ENCODE data around the gene HOXB3.

GRCh38 chr17:48551596-48552465 is 38.2 kb downstream of the HOXB3 start:
- TF ChIP-seq CTCF (IDR thresholded peaks at IDR 0.05), result no peak
- no peak for TF ChIP-seq SMC3 (IDR thresholded peaks at IDR 0.05; ENCODE audit: low read depth, low read length)
- no peak for TF ChIP-seq NFIC (IDR thresholded peaks at IDR 0.05; ENCODE audit: borderline replicate concordance)
- TF ChIP-seq POLR2AphosphoS5 (IDR thresholded peaks at IDR 0.05; ENCODE audit: low read depth, low read length), result no peak
- no peak for TF ChIP-seq JUND (IDR thresholded peaks at IDR 0.05)
- no peak for TF ChIP-seq USF2 (IDR thresholded peaks at IDR 0.05; ENCODE audit: borderline replicate concordance, low read depth, low read length)
- peak; percentile 90; the same call in 1 of the 2 replicates for TF ChIP-seq EZH2phosphoT487 (IDR thresholded peaks at IDR 0.05; ENCODE audit: borderline replicate concordance, low read depth)
